ENCODE results near the gene NTSR1.

NTSR1 gene

DNA sequence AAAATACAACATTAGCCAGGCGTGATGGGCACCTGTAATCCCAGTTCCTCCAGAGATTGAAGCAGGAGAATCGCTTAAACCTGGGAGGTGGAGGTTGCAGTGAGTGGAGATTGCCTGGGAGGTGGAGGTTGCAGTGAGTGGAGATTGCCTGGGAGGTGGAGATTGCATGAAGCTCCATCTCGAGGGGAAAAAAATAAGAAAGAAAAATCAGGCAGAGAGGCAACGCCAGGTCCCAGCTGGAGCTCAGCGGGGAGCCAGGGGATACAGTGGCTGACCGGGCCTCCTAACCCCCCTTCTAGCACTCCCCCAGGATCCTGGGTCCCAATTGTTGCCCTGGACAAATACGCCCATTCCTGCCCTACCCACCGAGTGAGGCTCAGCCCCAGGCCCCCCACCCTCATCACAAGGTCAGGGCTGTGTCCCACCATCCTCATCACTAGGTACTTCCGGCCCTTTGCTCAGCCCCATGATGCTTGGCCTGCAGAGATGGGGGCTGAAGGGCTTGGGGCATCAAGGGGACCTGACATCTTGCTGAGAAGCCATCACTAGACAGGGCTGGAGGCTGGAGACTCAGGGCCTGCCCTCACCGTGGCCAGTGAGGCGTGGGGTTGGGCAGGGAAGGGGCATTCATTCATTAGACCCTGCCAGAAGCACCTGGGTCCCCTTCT, 97.9 kb downstream of the NTSR1 start:
- no peak for DNase-seq

DNA sequence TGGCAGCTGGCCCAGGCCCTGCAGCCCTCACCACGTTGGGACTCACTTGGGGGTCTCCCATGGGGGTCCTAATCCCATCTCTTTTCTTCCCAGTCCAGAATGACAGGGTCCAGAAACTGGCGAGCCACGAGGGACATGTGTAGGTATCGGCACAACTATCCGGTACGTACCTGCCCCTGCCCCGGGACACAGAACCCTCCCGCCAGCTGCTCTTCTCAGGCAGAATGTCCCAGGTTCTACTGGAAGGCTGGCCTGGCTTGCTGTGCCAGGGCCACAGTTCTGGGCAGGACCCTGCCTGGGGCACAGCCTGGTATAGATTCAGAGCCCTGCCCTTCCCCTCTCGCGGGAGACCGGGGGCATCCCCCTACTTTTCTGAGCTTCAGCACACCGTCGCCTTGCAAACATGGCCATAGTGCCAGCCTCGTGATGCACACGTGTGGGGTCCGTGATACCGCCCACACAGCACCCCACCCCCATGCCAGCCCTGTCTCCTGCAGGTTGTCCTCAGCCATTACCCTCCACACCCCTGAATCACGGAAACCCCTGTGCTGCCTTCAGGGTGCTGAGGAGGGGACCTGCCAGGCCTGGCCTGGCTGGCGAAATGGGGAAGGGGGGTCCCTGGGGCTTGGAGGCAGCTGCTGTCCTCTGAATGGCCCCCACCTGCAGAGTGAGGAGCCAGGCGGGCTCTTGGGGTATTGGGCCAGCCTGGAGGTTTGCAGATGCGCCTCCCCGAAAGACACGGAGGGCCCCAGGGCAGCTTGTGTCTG, 99.0 kb downstream of the NTSR1 start:
- no peak for DNase-seq

GRCh38 chr20:62808211-62808865, 99.7 kb downstream of the NTSR1 start:
- DNase-seq = peak; percentile 64

DNA sequence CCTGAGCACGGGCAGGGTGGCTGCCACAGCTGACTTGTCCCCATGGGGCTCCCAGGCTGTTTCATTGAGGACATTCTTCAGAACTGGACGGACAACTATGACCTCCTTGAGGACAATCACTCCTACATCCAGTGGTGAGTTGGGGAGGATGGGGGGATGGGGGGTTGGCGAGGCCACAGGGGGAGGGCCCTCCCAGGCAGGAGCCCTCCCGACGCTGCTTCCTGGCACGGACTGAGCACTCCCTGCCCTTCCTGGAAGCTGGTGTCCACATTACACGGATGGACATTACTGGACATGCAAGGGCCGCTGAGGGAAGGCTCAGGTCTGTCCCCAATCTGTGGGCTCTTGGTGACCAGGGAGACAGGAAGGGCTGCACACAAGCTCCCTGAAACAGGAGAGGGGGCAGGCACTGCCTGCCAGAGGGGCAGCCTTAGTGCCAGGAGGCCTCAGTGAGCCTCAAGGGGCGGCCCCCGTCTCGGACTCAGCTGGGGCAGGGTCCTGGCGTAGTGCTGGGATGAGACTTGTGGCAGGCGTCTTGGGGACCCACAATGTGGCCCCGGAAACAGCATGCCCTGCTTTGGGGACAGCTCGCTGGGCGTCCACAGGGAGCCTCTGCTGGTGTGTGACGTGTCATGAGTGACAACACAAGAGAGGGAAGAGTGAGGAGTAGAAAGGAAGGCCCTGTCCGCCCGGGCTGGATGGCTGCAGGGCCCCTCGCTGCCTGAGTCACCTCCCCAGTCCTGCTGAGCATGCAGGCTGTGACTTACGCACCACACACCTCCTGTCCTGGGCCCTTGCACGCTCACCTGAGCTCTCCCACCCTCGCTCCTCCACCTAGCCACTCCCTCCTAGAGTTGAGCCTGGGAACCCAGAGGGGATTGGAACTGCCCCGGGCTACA, 101.1 kb downstream of the NTSR1 start:
- DNase-seq = no peak

DNA sequence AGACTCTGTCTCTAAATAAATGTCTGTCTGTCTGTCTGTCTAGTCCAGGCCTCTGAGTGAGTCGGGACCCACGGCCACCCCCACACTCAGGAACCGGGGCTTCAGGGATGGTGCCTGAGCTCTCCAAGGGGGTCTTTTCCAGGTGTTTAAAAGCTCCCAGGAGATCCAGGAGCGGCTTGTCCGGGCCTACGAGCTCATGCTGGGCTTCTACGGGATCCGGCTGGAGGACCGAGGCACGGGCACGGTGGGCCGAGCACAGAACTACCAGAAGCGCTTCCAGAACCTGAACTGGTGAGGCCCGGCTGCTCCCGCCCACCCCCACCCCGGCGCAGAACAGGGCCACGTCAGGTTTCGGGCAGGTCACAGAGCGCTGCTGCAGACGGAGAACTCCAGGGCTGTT, 102.7 kb downstream of the NTSR1 start:
- DNase-seq = no peak

DNA sequence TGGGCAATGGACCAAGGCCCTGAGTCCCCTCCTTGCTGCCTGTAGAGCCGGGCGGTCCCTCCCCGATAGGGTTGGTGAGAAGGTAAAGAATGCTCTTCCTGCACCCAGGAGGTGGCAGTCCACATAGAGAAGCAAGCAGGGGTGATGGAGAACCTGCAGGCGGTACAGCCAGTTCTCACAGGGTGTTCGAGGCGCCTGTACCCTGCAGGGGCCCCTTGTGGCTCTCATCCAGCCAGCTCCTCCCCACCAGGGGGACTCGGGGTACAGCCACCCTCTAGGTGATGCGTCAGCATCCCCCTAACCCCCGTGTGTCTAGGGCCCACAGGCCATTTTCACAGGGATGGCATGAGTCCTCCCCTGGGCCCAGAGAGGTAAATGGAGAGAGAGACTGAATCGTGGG, 103.1 kb downstream of the NTSR1 start:
- DNase-seq = no peak
